GM20431 (cell line): ENCODE data around the gene PRAME.
"Not testable (repeated sequence)": the region's sequence is repeated elsewhere in the genome, so short reads cannot be mapped to it uniquely, and the experiment has no call there.

Experiments used
- in situ Hi-C: fragments of 300-500 bp; cut with MseI, MboI; formaldehyde crosslinking; loops from one replicate; pipeline ENCODE4 v1.15.0; 2020; ENCODE audit warnings: low sequenced_read_pairs; ENCODE audit not compliant: unreplicated experiment

The PRAME gene

DNA sequence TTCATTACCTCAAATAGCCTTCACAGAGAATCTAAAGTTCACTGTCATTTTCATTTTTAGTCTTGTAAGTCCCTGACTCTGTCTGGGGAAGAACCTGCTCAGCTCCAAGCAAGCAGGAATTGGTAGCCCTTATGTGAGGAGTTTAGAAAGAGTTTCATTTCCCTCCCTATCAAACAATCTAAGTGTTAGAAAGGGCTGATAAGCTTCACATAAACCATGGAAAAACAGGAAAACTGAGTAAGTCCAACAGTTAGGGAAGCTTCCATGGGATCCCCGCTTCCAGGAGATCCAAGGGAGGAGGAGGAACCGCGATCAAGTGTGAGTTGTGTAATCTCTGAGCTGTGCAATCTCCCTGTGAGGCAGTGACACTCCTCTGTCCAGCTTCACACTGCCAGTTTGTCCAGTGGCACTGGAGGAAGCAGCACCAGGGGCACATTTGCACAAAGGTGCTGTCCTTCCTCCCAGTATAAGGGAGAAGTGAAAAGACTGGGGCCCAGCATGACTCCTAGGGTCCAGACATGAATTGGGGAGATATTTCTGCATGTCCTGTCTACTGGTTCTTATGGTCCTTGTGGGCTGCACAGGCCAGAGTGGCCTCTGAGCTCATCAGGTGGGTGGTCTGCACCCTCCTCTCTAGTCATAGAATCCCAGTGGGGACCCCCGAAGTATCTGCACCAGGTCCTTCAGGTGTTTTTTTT, 4.3 kb downstream of the PRAME start:
- in situ Hi-C loops, result no loop called here

DNA sequence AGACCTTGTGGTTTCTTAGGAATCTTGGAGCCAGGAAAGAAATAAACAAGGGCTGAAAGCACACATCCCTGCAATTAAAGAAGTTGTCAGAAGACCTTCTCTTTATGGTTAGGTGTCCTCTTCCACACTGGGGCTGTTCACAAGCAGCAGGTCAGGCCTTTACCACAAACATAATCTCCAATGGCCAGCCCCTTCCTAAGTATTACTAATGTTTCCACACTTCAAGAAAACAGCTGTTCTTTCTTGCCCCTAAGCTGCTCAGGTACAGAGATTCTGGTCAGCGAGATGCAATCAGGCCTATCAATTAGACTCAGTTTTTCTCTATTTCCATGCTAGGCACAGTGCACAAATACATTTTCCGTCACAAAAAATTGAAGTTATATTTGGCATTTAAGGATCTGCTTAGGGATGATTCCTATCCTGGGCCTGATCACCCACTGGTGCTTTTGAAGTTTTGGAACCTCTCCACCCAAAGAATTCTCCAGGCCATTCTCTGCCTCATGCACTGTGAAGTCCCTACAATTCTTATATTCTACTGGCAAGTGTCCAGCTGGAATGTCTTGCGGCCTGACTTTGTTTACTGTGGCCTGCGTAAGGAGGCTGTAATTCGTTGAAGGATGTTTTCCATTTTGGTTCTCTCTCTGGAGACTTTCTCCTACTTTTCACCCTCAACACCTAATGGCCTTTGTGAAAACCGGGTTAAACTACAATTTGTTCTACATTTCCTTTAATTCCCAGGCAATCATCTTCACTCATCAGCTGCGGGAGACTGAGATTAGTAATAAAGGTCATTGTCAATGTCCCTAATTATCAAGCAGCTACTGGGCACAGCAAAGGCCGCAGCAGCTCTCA, 5.1 kb downstream of the PRAME start:
- in situ Hi-C loops, result no loop called here

GRCh38 chr22:22553141-22553540, 5.9 kb downstream of the PRAME start:
- in situ Hi-C loops, result no loop called here

- in situ Hi-C loops, result no loop called here
Measured at GRCh38 chr22:22552630-22553029, 6.4 kb downstream of the PRAME start.

- in situ Hi-C loops, result no loop called here
Measured at GRCh38 chr22:22550789-22551434, 8.2 kb downstream of the PRAME start.

DNA sequence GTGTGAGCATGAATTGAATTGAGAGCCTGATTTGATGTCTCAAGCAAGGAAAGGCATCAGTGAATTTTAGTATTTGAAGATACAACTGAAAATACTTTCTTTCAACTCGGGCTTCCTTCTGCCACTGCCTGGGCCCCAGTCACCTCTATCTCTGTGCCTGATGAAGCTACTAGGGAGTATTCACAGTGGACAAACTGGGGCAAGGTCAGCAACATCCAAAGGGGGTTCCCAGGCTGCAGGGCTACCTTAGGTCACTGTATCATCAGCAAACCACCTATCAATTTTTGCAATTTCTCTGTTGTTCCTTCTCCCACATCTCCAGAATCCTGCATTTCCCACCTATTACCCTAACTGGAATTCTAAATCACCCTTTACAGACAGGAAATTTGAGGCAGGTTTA, 10.2 kb downstream of the PRAME start:
- in situ Hi-C loops, result no loop called here

- in situ Hi-C loops, result no loop called here
Measured at GRCh38 chr22:22548317-22548716, 10.7 kb downstream of the PRAME start.

DNA sequence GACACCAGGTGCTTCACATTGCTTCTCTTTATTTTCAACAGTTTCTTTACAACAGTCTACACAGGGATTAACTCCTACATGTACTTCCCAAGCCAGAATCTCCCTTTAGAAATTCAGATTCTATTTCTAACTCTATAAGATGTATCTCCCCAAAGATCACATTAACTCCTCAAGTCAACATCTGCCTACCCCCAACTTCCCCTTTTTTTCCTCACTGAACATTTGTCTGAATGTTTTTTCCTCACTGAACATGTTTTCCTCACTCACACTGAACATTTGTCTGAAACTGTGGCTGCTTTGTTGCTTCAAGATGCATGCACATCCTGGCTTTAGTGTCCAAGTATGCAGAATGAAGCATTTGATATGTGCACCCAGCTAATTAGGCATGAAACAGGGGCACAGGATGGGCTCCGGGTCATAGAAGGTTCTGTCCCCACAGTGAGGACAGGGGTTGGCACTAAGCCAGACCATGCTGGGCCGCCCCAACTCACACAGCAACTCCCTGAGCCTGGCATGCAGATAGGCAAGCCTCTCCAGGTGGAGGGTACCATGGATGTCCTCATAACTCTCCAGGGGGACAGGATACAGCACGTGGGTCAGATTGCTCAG, 11.3 kb downstream of the PRAME start:
- in situ Hi-C loops, result no loop called here

DNA sequence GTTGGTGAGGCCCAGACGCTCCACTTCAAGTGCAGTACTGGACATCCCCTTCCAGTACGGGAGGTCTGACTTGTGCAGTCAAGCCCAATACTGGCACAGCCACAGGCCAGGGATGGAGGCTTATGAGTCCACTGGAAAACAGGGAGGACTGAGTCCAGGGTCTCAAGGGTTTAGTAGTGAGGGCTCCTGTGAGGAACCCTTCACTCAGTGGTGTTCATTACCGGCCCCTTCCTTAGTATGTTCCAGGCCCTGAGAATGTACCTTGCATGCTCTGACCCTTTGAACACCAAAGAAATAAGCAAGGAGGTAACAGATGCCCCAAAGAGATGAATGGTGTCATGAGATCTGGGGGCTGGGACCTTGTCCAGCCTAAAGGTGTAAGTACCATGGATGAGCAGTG, 11.8 kb downstream of the PRAME start:
- in situ Hi-C loops, result no loop called here

DNA sequence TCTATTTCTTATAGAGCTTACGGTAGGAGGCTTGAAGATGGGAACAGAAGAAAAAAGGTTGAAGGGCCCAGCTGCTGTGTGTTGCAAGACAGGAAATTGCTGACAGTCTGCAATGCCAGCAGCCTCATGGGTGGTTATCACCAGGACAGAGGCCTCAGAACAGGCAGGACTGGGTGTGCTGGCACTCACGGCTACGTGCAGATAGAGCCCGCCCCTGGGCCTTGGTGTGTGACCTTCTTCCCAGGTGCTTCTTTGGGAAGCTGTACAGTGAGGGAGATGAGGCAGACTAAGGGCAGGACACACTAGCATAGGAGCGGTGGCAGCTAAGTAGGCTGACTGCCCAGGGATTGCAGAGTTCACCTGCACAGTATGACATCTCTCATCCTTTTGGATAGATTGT, 12.6 kb downstream of the PRAME start:
- in situ Hi-C loops, result no loop called here

GRCh38 chr22:22545084-22545483, 14.0 kb downstream of the PRAME start:
- in situ Hi-C loops, result no loop called here

DNA sequence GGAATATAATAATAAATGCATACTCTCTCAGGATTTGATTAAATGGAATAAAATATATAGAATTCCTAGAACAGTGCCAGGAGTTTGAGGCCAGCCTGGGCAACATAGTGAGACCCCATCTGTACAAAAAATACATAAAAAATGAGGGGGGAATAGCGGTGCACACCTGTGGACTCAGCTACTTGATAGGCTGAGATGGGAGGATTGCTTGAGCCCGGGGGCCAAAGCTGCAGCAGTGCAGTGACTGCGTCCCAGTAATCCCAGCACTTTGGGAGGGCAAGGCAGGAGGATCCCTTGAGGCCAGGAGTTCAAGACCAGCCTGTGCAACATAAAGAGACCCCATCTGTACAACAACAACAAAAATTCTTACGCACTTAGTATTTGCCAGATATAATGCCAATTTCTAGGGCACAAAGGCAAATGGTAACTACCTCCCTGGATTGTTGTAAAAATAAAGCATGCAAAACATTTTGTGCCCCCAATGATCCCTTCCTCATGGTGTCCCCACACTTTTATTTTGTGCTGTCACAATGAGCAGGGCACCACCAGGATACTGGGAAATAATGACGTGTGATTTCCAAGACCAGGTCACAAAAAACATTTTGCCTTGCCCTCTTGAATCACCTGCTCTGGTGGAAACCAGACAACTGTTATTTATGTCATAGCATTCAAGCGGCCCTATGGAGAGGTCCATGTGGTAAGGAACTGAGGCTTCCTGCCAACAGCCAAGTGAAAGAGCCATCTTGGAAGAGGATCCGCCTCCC, 20.7 kb downstream of the PRAME start:
- in situ Hi-C loops, result no loop called here

DNA sequence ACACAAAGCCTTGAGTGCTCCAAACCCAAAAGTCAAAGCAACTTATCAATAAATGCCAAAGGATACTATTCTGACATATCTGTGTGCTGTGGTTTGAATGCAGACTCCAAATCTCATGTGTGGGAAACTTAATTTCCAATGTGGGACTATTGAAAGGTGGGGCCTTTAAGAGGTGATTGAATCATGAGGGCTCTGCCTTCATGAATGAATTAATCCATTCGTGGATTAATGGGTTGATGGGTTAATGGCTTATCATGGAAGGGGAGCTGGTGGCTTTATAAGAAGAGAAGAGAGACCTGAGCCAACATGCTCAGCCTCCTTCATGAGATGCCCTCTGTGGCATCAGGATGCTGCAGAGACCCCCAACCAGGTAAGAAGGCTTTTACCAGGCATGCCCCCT, 22.1 kb downstream of the PRAME start:
- in situ Hi-C loops, result no loop called here

- in situ Hi-C loops, result no loop called here
Measured at GRCh38 chr22:22536515-22536914, 22.6 kb downstream of the PRAME start.

DNA sequence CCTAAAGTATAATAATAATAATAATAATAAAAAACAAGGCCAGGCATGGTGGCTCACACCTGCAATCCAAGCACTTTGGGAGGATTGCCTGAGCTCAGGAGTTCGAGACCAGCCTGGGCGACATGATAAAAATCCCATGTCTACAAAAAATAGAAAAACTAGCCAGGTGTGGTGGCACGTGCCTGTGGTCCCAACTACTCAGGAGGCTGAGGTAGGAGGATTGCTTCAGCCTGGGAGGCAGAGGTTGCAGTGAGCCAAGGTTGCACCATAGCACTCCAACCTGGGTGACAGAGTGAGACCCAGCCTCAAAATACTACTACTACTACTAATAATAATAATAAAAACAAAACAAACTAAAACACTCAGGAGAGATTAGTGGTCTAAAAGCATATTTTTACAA, 23.4 kb downstream of the PRAME start:
- in situ Hi-C loops, result no loop called here

DNA sequence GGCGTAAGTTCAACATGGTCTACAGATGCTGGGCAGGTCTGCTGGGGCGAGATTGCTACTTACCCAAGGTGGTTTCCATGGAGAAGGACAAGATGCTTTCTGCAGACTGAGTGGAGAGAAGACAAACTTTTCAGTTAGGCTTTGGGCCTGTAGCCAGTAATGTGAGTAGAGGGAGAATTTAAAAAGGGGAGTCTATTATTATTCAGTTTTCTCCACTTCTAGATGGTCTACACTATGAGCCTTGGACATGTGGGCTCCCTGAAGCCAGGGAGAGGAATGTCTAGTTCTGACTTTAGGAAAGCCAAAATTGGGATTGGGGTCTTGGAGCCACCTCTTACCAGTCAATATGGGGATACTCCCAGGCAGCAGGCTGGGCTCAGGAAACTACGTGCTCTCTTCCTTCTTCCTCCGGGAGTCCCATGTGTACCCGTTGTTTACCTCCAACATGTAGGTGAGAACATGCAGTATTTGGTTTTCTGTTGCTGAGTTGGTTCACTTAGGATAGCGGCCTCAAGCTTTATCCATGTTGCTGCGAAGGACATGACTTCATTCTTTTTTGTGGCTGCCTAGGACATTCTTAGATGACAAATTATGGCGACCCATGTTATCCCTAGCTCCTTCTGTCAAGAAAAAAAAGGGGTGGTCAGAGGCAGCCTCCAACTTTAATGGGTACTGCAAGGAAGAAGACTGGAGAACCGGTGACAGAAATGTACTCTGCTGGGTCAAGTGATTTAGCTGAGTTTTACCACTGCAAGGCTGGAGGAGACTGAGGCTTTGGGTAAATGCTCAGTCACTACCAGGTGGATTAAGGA, 24.3 kb downstream of the PRAME start:
- in situ Hi-C loops, result no loop called here

DNA sequence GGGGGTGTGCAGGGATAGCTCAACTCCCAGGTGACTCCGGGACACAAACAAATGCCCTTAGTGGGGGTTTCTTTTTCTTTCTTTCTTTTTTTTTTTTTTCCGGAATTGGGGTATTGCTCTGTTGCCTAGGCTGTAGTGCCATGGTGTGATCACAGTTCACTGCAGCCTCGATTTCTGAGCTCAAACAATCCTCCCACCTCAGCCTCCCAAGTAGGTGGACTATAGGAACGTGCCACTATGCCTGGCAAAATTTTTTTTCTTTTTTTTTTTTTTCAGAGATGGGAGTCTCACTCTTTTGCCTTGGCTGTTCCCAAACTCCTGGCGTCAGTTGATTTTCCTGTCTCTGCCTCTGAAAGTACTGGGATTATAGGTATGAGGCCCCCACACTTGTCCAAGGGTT, 25.2 kb downstream of the PRAME start:
- in situ Hi-C loops, result no loop called here

GRCh38 chr22:22533417-22533816, 25.6 kb downstream of the PRAME start:
- in situ Hi-C loops, result no loop called here

- in situ Hi-C loops, result not testable (repeated sequence)
Measured at GRCh38 chr22:22532547-22533071, 26.5 kb downstream of the PRAME start.
